ENCODE measurements around the gene ZDHHC13. TPM values are rescaled to one million over a fixed set of nuclear protein-coding genes. Genes with fewer than 3 reads are reported as not detected.

ZDHHC13 gene
- total RNA-seq, 1 donor from 2014 or later, result 10.6 TPM

DNA sequence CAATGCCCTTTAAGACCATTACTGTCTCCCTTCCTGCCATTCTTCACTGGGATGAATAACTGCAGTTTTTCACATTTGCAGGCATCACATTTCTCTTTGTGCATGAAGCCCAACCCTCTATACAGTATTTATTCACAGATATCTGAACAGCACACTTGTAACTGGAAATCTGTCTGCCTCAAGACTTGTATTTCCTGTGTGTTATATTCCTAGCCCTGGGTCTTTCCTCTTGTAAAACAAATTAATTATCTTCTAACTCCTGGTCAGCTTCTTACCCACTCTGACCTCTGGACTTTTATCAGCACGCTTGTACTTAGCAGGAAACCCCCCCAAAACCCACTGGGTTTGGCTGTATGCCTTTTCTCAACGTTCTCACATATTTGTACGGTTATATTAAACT is 82.8 kb downstream of the ZDHHC13 start:
- FAIRE-seq (no peak), DNase-seq (ENCODE audit: low read depth) (peak; percentile 21)
- Mint-ChIP-seq H3K4me3 (ENCODE audit: unreplicated experiment) (no peak overlapping the region), H3K27me3 (ENCODE audit: low read depth, unreplicated experiment) (peaks cover 6% of the 10 kb centered on the region), H3K4me1 (ENCODE audit: low read depth, unreplicated experiment) (peaks cover 27% of the 10 kb centered on the region), H3K27ac (ENCODE audit: unreplicated experiment) (no peak overlapping the region), H3K36me3 (ENCODE audit: low read depth, unreplicated experiment) (no peaks in the 10 kb centered on the region), H3K9me3 (ENCODE audit: unreplicated experiment) (no peaks in the 10 kb centered on the region)
- Histone ChIP-seq H3K27ac (ENCODE audit: low read depth, low read length) (no peak overlapping the region), H3K9me3 (ENCODE audit: insufficient read depth, low read depth, low read length) (no peaks in the 10 kb centered on the region), H3K4me1 (ENCODE audit: insufficient read depth, low read length) (peaks cover 18% of the 10 kb centered on the region), H3K27me3 (ENCODE audit: insufficient read depth, low read length) (no peaks in the 10 kb centered on the region), H4K20me1 (ENCODE audit: insufficient read depth, low read length) (no peaks in the 10 kb centered on the region), H3K79me2 (ENCODE audit: insufficient read depth, low read length) (no peaks in the 10 kb centered on the region), H2AFZ (ENCODE audit: low read depth, low read length) (no peak overlapping the region), H3K9ac (ENCODE audit: low read length) (no peak overlapping the region), H3K4me2 (ENCODE audit: low read length) (no peak overlapping the region), H3K4me3 (ENCODE audit: insufficient read depth, low read depth, low read length) (no peak overlapping the region), H3K36me3 (ENCODE audit: insufficient read depth, low read length) (no peaks in the 10 kb centered on the region)
- TF ChIP-seq EZH2 (IDR thresholded peaks at IDR 0.05; ENCODE audit: insufficient read depth, low read length), result no peak
- TF ChIP-seq, protein P1, sequence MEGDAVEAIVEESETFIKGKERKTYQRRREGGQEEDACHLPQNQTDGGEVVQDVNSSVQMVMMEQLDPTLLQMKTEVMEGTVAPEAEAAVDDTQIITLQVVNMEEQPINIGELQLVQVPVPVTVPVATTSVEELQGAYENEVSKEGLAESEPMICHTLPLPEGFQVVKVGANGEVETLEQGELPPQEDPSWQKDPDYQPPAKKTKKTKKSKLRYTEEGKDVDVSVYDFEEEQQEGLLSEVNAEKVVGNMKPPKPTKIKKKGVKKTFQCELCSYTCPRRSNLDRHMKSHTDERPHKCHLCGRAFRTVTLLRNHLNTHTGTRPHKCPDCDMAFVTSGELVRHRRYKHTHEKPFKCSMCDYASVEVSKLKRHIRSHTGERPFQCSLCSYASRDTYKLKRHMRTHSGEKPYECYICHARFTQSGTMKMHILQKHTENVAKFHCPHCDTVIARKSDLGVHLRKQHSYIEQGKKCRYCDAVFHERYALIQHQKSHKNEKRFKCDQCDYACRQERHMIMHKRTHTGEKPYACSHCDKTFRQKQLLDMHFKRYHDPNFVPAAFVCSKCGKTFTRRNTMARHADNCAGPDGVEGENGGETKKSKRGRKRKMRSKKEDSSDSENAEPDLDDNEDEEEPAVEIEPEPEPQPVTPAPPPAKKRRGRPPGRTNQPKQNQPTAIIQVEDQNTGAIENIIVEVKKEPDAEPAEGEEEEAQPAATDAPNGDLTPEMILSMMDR (IDR thresholded peaks at IDR 0.05; ENCODE audit: insufficient read depth, low read depth, low read length), result no peak

DNA sequence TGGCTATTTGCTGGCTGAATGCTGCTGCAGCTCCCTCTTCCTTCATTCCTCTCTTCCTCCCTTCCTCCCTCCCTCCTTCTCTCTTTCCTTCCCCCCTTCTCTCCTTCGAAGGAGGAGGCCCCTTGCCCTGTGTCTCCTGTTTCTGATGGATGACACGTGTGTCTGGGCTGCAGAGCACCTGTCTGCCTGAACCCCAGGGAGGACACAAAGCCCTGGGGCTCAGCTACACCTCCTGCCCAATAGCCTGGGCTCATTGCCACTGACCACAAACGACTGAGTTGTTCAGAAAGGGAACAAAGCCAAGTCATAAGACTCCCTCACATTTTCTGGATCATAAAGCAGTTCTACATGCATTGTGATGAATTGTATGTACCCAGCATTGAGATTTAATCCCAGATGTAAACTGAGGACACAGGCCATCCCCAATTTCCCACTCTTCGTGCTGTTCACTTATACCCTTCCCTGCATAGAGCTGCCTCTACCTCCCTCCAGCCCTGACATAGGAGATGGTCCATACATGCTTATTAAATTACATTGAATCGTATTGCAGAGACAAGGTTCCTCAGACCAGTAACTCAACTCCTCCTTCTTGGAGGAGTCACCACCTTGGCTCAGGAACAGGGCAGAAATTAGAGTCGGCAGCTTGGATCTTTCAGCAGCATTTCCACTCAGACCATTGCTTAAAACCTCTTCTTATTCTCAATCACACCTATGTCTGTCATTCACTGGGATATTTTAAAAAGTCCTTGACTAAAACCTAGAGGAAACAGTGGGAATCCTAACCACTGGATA is 83.6 kb downstream of the ZDHHC13 start:
- peak overlapping the region; percentile 42 for H3K4me2 ChIP-seq (ENCODE audit: low read length)
- H3K27me3 Mint-ChIP-seq (ENCODE audit: low read depth, unreplicated experiment), result peaks cover 6% of the 10 kb centered on the region
- no peaks in the 10 kb centered on the region for H3K27me3 ChIP-seq (ENCODE audit: insufficient read depth, low read length)

More for the DNA sequence above, 83.6 kb downstream of the ZDHHC13 start:
- TF ChIP-seq EZH2 (IDR thresholded peaks at IDR 0.05; ENCODE audit: insufficient read depth, low read length), result no peak
- TF ChIP-seq, protein P1 (IDR thresholded peaks at IDR 0.05; ENCODE audit: insufficient read depth, low read depth, low read length), result no peak
- no peak overlapping the region for H3K9ac ChIP-seq (ENCODE audit: low read length)
- Mint-ChIP-seq H3K27ac (ENCODE audit: unreplicated experiment) (no peak overlapping the region), H3K9me3 (ENCODE audit: unreplicated experiment) (no peaks in the 10 kb centered on the region), H3K4me1 (ENCODE audit: low read depth, unreplicated experiment) (peaks cover 27% of the 10 kb centered on the region), H3K36me3 (ENCODE audit: low read depth, unreplicated experiment) (no peaks in the 10 kb centered on the region), H3K4me3 (ENCODE audit: unreplicated experiment) (no peak overlapping the region)
- H3K4me1 ChIP-seq (ENCODE audit: insufficient read depth, low read length), result peaks cover 18% of the 10 kb centered on the region
- DNase-seq (ENCODE audit: low read depth) (peak; percentile 79), FAIRE-seq (no peak)
- H2AFZ ChIP-seq (ENCODE audit: low read depth, low read length), result no peak overlapping the region
- no peaks in the 10 kb centered on the region for H3K79me2 ChIP-seq (ENCODE audit: insufficient read depth, low read length)
- no peak overlapping the region for H3K27ac ChIP-seq (ENCODE audit: low read depth, low read length)
- no peaks in the 10 kb centered on the region for H4K20me1 ChIP-seq (ENCODE audit: insufficient read depth, low read length)
- H3K9me3 ChIP-seq (ENCODE audit: insufficient read depth, low read depth, low read length), result no peaks in the 10 kb centered on the region
- no peak overlapping the region for H3K4me3 ChIP-seq (ENCODE audit: insufficient read depth, low read depth, low read length)
- H3K36me3 ChIP-seq (ENCODE audit: insufficient read depth, low read length), result no peaks in the 10 kb centered on the region
